ENCODE results near the gene ITIH5. TPM values are rescaled to one million over a fixed set of nuclear protein-coding genes. Genes with fewer than 3 reads are reported as not detected.

The ITIH5 gene
- total RNA-seq, 2 experiments from 2014 or later, result not detected

GRCh38 chr10:7551950-7552716, 114.6 kb downstream of the ITIH5 start:
- peaks cover 2% of the 10 kb centered on the region for H3K27me3 Mint-ChIP-seq (ENCODE audit: low read depth)
- H3K27ac Mint-ChIP-seq, result no peak overlapping the region
- no peaks in the 10 kb centered on the region for H3K36me3 Mint-ChIP-seq (ENCODE audit: low read depth)
- H3K4me3 Mint-ChIP-seq, result no peak overlapping the region
- H3K9me3 Mint-ChIP-seq (ENCODE audit: insufficient read depth), result no peaks in the 10 kb centered on the region
- POLR2A ChIA-PET, result no interaction called here
- no peak for DNase-seq
- ATAC-seq, result no peak
- CTCF ChIA-PET, result interaction anchor here (1.4 kb wide), 1 partner anchor 27 kb away, joined by 3 read pairs; no protein-coding TSS in a partner anchor
- H3K4me1 Mint-ChIP-seq (ENCODE audit: low read depth), result no peaks in the 10 kb centered on the region

GRCh38 chr10:7551289-7551688, 115.5 kb downstream of the ITIH5 start:
- no peak overlapping the region for H3K4me3 Mint-ChIP-seq

GRCh38 chr10:7550013-7550412, 116.8 kb downstream of the ITIH5 start:
- Mint-ChIP-seq H3K36me3 (ENCODE audit: low read depth) (no peaks in the 10 kb centered on the region), H3K27ac (no peak overlapping the region), H3K9me3 (ENCODE audit: insufficient read depth) (no peaks in the 10 kb centered on the region), H3K27me3 (ENCODE audit: low read depth) (no peaks in the 10 kb centered on the region), H3K4me3 (no peak overlapping the region), H3K4me1 (ENCODE audit: low read depth) (no peaks in the 10 kb centered on the region)
- DNase-seq (no peak), ATAC-seq (no peak)
- CTCF ChIA-PET, result interaction anchor here (1.5 kb wide), 1 partner anchor 25 kb away, joined by 3 read pairs; no protein-coding TSS in a partner anchor
- POLR2A ChIA-PET, result no interaction called here

More at GRCh38 chr10:7551289-7551688, 115.5 kb downstream of the ITIH5 start:
- no peaks in the 10 kb centered on the region for H3K36me3 Mint-ChIP-seq (ENCODE audit: low read depth)
- H3K9me3 Mint-ChIP-seq (ENCODE audit: insufficient read depth), result no peaks in the 10 kb centered on the region
- H3K27ac Mint-ChIP-seq, result no peak overlapping the region
- ATAC-seq (no peak), DNase-seq (no peak)
- POLR2A ChIA-PET, result no interaction called here
- H3K27me3 Mint-ChIP-seq (ENCODE audit: low read depth), result peaks cover 2% of the 10 kb centered on the region
- CTCF ChIA-PET, result interaction anchor here (1.4 kb wide), 1 partner anchor 26 kb away, joined by 3 read pairs; no protein-coding TSS in a partner anchor
- no peaks in the 10 kb centered on the region for H3K4me1 Mint-ChIP-seq (ENCODE audit: low read depth)

- no peak overlapping the region for H3K4me3 Mint-ChIP-seq
- POLR2A ChIA-PET, result no interaction called here
- no peaks in the 10 kb centered on the region for H3K27me3 Mint-ChIP-seq (ENCODE audit: low read depth)
- no peak overlapping the region for H3K27ac Mint-ChIP-seq
- no peaks in the 10 kb centered on the region for H3K9me3 Mint-ChIP-seq (ENCODE audit: insufficient read depth)
- CTCF ChIA-PET, result no interaction called here
- no peaks in the 10 kb centered on the region for H3K4me1 Mint-ChIP-seq (ENCODE audit: low read depth)
- ATAC-seq (no peak), DNase-seq (no peak)
- no peaks in the 10 kb centered on the region for H3K36me3 Mint-ChIP-seq (ENCODE audit: low read depth)
Measured at GRCh38 chr10:7547829-7548228, 118.9 kb downstream of the ITIH5 start.

DNA sequence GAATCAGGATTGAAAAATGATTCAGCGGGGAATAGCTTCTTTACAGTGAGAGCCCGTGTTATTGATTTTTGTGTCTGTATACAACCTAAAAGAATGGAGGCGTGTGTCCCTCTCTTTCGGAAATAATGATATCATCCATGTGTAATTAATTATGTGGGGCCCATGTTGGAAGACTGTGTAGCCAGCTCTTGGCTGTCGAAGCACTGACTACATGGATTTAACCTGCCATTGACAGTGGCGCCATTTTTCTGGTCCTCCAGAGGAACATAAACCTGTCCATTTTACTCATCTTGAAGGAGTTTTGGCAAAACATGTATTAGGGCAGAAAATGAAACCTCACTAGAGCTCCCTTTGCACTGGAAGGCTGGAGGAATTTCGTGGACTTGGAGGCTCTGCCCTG, 119.6 kb downstream of the ITIH5 start:
- no peaks in the 10 kb centered on the region for H3K36me3 Mint-ChIP-seq (ENCODE audit: low read depth)
- ChIA-PET CTCF (interaction anchor here (0.9 kb wide), 1 partner anchor 140 kb away, joined by 3 read pairs; no protein-coding TSS in a partner anchor), POLR2A (no interaction called here)
- ATAC-seq, result no peak
- H3K4me3 Mint-ChIP-seq, result no peak overlapping the region
- no peak overlapping the region for H3K27ac Mint-ChIP-seq
- DNase-seq, result no peak
- H3K9me3 Mint-ChIP-seq (ENCODE audit: insufficient read depth), result no peaks in the 10 kb centered on the region
- no peaks in the 10 kb centered on the region for H3K27me3 Mint-ChIP-seq (ENCODE audit: low read depth)
- H3K4me1 Mint-ChIP-seq (ENCODE audit: low read depth), result no peaks in the 10 kb centered on the region

GRCh38 chr10:7546385-7546967, 120.3 kb downstream of the ITIH5 start:
- ChIA-PET POLR2A (no interaction called here), CTCF (interaction anchor here (0.9 kb wide), 1 partner anchor 141 kb away, joined by 3 read pairs; no protein-coding TSS in a partner anchor)
- no peak overlapping the region for H3K27ac Mint-ChIP-seq
- no peaks in the 10 kb centered on the region for H3K4me1 Mint-ChIP-seq (ENCODE audit: low read depth)
- H3K27me3 Mint-ChIP-seq (ENCODE audit: low read depth), result no peaks in the 10 kb centered on the region
- DNase-seq (no peak), ATAC-seq (no peak)
- H3K36me3 Mint-ChIP-seq (ENCODE audit: low read depth), result no peaks in the 10 kb centered on the region
- no peaks in the 10 kb centered on the region for H3K9me3 Mint-ChIP-seq (ENCODE audit: insufficient read depth)
- H3K4me3 Mint-ChIP-seq, result no peak overlapping the region

DNA sequence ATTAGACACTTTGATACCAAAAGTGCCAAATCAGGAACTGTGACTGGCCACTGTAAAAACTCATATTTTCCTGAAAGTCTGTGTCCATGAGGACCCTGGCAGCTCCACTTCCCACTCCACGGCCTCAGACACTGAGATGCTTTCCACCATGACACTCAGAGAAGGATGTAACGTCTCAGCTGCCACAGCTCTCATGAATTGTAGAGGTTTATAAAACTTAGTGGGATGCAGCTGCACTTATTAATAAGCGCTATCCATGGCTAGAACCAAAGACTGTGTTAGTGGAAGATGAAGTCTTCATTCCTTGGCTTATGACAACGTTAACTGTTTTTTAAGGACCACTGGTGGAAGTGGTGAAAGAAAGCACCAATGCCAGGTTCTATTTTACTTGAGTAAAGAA, 121.0 kb downstream of the ITIH5 start:
- no peak for ATAC-seq
- H3K4me1 Mint-ChIP-seq (ENCODE audit: low read depth), result no peaks in the 10 kb centered on the region
- H3K4me3 Mint-ChIP-seq, result no peak overlapping the region
- no peaks in the 10 kb centered on the region for H3K36me3 Mint-ChIP-seq (ENCODE audit: low read depth)
- H3K9me3 Mint-ChIP-seq (ENCODE audit: insufficient read depth), result no peaks in the 10 kb centered on the region
- POLR2A ChIA-PET, result no interaction called here
- no peaks in the 10 kb centered on the region for H3K27me3 Mint-ChIP-seq (ENCODE audit: low read depth)
- no peak for DNase-seq
- CTCF ChIA-PET, result no interaction called here
- no peak overlapping the region for H3K27ac Mint-ChIP-seq

DNA sequence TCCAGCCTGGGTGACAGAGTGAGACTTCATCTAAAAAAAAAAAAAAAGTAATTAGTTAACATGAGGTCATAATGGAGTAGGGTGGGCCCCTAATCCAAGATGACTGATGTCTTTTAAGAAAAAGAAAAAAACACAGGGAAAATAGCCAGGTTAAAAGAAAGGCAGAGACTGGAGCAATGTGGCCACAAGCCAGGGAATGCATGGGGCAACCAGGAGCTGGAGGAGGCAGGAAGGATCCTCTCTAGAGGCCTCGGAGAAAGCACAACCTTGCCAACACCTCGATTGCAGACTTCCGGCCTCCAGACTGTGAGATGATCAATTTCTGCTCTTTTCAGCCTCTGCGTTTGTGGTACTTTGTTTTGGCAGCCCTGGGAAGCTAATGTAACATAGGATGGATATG, 121.5 kb downstream of the ITIH5 start:
- DNase-seq (no peak), ATAC-seq (no peak)
- Mint-ChIP-seq H3K9me3 (ENCODE audit: insufficient read depth) (no peaks in the 10 kb centered on the region), H3K27me3 (ENCODE audit: low read depth) (no peaks in the 10 kb centered on the region), H3K36me3 (ENCODE audit: low read depth) (no peaks in the 10 kb centered on the region), H3K4me1 (ENCODE audit: low read depth) (no peaks in the 10 kb centered on the region), H3K4me3 (no peak overlapping the region), H3K27ac (no peak overlapping the region)
- CTCF ChIA-PET, result no interaction called here
- POLR2A ChIA-PET, result no interaction called here

DNA sequence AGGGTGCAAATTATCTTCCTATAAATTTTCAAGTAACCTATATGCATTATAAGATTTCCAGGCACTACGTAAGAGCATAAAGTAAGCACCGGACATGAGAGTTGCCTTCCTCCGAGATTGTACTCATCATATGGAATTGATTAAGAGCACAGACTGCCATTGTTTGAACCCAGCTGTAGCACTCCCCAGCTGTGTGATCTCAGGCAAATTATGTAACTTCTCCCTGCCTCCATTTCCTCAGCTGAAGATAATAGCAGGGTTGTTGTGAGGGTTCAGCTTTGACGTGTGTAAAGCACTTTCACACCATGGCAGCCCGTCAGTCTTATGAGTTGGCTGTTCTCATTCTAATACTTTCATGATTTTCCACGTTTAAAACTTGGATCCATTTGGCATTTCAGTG, 122.6 kb downstream of the ITIH5 start:
- Mint-ChIP-seq H3K36me3 (ENCODE audit: low read depth) (peaks cover 3% of the 10 kb centered on the region), H3K4me1 (ENCODE audit: low read depth) (peaks cover 4% of the 10 kb centered on the region), H3K4me3 (no peak overlapping the region), H3K27me3 (ENCODE audit: low read depth) (no peaks in the 10 kb centered on the region), H3K27ac (no peak overlapping the region), H3K9me3 (ENCODE audit: insufficient read depth) (no peaks in the 10 kb centered on the region)
- DNase-seq (no peak), ATAC-seq (no peak)
- CTCF ChIA-PET, result no interaction called here
- POLR2A ChIA-PET, result interaction anchor here (0.6 kb wide), 1 partner anchor 512 kb away, joined by 3 read pairs; no protein-coding TSS in a partner anchor

DNA sequence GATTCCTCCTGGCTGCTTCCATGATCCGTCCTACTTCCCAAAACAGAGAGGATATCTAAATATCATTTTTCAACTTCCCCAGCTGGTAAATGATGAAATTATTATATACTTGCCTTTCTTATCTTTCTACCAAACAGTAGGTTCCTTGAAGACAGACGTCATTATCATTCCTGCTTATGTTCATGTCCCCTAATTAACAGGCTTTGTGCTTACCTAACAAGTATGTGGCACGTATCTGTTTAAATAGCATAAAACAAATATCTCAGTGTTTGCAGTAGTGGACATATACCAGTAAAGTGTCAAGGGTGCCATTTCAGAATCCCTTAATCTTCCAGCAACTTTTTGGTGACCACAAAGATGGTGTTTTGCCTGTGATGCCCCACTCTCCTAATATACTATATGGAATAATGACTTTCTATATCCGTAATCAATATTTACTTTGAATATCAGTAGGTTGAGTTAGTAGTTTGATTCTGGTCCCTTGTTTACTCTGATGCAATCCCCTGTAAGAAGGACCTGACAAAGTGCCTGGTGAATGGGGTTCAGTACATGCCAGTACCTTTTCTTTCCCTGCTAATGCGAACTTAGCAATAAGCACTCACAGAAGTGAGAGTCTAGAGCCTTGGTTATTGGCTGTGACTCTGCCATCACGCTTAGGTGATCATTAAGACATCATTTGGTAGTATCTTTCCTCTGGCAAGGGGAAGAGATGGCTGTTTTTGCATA, 124.4 kb downstream of the ITIH5 start:
- no peaks in the 10 kb centered on the region for H3K27me3 Mint-ChIP-seq (ENCODE audit: low read depth)
- H3K36me3 Mint-ChIP-seq (ENCODE audit: low read depth), result peaks cover 9% of the 10 kb centered on the region
- no peak overlapping the region for H3K4me3 Mint-ChIP-seq
- DNase-seq (no peak), ATAC-seq (no peak)
- POLR2A ChIA-PET, result no interaction called here
- CTCF ChIA-PET, result no interaction called here
- H3K27ac Mint-ChIP-seq, result no peak overlapping the region
- H3K4me1 Mint-ChIP-seq (ENCODE audit: low read depth), result peaks cover 12% of the 10 kb centered on the region
- peaks cover 7% of the 10 kb centered on the region for H3K9me3 Mint-ChIP-seq (ENCODE audit: insufficient read depth)

GRCh38 chr10:7541137-7542087, 125.4 kb downstream of the ITIH5 start:
- Mint-ChIP-seq H3K4me3 (no peak overlapping the region), H3K36me3 (ENCODE audit: low read depth) (peaks cover 9% of the 10 kb centered on the region), H3K4me1 (ENCODE audit: low read depth) (peaks cover 12% of the 10 kb centered on the region), H3K9me3 (ENCODE audit: insufficient read depth) (peaks cover 7% of the 10 kb centered on the region), H3K27me3 (ENCODE audit: low read depth) (no peaks in the 10 kb centered on the region), H3K27ac (no peak overlapping the region)
- POLR2A ChIA-PET, result no interaction called here
- CTCF ChIA-PET, result no interaction called here
- DNase-seq (no peak), ATAC-seq (no peak)

Data from activated CD8-positive, alpha-beta T cell treated with anti-CD3 and anti-CD28 coated beads, Interleukin-2, amount 10 ng/mL, durations not matched to agents 7 days and 5 days (primary cell).